ENCODE measurements around the gene TMEM101.
"Not testable (repeated sequence)": the region's sequence is repeated elsewhere in the genome, so short reads cannot be mapped to it uniquely, and the experiment has no call there.

The TMEM101 gene

DNA sequence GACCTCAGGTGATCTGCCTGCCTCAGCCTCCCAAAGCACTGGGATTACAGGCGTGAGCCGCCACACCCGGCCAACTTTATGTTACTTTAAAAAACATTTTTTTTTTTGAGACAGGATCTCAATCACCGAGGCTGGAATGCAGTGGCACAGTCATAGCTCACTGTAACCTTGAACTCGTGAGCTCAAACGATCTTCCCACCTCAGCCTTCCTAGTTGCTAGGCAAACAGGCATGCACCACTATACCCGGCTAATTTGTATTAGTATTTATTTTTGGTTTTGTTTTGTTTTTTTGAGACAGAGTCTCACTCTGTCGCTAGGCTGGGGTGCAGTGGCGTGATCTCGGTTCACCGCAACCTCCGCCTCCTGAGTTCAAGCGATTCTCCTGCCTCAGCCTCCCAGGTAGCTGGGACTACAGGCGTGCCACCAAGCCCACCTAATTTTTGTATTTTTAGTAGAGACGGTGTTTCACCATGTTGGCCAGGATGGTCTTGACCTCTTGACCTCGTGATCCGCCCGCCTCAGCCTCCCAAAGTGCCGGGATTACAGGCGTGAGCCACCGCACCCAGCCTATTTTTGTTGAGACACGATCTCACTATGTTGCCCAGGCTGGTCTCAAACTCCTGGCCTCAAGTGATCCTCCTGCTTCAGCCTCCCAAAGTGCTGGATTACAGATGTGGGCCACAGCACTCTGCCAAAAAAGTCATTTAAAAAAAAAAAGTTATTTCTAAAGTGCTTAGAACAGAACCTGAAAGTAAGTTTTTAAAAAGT is 42.1 kb downstream of the TMEM101 start:
- not testable (repeated sequence) for DNase-seq

DNA sequence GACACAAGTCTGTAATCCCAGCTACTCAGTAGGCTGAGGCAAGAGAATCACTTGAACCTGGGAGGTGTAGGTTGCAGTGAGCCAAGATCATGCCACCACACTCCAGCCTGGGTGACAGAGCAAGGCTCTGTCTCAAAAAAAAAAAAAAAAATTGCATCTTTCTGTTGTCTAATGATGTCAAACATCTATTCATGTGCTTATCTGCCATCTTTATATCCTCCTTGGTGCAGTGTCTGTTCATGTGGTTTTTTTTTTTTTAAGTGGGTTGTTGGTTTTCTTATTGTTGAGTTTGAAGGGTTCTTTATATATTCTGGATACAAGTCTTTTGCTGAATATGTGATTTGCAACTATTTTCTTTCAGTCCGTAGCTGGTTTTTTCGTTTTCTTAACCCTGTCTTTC is 43.3 kb downstream of the TMEM101 start:
- DNase-seq, result not testable (repeated sequence)

DNA sequence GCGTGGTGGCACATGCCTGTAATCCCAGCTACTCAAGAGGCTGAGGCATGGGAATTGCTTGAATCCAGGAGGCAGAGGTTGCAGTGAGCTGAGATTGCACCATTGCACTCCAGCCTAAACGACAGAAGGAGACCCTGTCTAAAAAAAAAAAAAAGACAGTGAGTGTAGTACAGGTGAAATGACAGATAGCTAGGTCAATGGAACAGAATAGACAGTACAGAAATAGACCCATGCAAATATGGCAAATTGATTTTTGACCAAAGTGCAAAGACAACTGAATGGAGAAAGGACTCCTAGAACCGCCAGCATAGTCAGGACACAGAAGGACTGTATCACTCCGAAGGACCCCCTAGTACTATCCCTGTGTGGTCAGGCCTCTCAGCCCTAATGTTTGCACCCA is 44.4 kb downstream of the TMEM101 start:
- DNase-seq, result no peak

DNA sequence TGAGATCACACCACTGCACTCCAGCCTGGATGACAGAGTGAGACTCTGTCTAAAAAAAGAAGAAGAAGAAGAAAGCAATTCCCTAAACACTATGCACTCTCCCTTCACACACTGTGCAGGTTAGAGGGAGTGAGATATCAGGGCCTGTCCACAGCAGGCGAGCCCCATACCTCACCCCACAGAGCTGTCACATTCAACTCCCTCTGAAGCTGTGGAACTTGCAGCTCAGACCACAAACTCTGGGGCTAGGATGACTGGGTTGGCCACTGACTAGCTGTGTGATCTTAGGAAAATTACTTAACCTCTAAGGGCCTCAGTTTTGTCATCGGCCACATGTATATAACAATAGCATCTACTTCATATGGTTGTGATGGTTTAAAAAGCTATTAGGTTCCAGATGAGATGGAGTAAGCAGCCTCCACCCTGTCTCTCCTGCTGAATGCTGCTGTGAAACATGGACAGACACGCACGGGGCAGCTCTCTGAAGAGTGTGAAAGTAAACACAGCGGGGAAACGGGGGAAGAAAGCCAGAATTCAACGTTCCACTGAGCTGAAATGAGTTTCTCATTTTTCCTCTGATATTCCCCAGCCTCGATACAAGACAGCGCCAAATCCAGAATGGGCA is 47.4 kb downstream of the TMEM101 start:
- no peak for DNase-seq

DNA sequence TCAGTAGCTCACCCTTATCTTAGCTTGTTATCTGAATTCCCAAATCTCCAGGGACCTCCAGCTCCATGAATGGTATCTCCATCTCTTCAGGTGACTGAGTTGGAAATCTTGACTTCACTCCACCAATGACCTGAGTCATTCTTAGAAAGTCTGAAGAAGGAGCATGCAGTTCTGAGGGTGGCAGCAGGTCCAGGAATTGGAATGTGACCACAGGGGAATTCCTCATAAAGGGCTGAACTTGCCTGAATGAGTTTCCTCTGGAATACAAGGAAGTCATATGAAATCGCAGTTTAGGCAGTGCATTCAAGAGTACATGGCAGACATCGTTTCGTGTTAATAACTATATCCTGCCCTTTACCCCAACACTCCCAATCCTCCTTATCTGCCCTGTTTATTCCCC is 48.5 kb downstream of the TMEM101 start:
- no peak for DNase-seq

DNA sequence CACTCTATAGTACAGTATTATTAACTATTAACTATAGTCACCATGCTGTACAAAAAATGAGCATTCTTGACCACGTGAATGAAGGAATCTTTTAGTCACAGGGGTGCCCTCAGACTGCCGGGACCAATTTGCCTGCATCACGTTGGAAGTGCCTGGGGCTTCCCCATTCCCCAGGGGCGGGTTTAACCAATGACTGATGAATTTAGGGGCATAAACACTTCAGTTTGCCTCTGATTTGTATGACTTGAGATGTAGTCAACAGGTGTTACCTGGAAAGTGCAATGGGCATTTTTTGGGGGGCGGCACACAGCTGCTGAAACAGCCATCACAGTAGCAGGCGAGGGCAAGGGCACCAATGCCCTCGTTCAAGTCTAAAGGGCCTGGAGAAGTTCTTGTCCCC is 52.3 kb downstream of the TMEM101 start:
- no peak for DNase-seq

DNA sequence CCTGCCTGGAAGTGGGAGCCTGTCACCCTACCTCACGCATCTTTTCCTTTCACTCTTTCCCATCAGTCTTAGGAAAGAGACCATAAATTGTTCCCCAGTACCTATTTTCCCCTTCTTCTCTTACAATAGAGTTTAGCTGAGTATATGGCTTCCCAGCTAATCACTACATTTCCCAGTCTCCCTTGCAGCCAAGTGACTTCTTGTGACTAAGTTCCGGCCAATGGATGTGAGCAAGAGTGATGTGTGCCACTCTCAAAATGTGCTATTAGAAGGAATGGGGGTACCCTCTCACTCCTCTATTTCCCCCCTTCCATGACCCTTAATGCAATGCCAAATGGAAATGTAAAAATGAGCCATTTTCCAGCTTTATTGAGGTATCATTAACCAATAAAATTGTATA is 52.8 kb downstream of the TMEM101 start:
- no peak for DNase-seq

DNA sequence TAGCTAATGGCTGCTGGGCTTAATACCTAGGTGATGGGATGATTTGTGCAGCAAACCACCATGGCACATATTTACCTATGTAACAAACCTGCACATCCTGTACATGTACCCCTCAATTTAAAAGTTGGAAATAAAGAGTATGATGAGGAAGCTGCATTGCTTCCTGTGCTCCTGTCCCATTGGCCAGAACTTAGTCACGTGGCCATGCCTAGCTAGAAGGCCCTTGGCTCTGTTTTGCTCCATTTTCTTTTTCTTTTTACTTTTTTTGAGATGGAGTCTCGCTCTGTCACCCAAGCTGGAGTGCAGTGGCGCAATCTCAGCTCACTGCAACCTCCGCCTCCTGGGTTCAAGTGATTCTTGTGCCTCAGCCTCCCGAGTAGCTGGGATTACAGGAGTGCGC is 53.5 kb downstream of the TMEM101 start:
- not testable (repeated sequence) for DNase-seq

Data from right forelimb (tissue), 1 donor.